Endometrial microvascular endothelial cells (primary cell): ENCODE measurements around the gene WDR18. TPM values are rescaled to one million over a fixed set of nuclear protein-coding genes. Genes with fewer than 3 reads are reported as not detected.

ENCODE experiments used
- in situ Hi-C: cut with HindIII; loops from 2 replicates; pipeline ENCODE4 v1.10.0; 2017; ENCODE audit warnings: low sequenced_read_pairs, low pct_unique_long_range_greater_than_20kb; ENCODE audit errors: inconsistent ontology term
- total RNA-seq: library from RNA; depleted of rRNA; stranded (reverse); fragments of >200 nt; gene quantifications from one replicate; pipeline ENCODE4 v1.2.3, GENCODE V29; 2015; ENCODE audit errors: inconsistent ontology term

WDR18 gene
- 49.7 TPM for total RNA-seq

GRCh38 chr19:984165-984967 lies at the start of gene WDR18:
WDR18 (plus strand) TSS chr19:984345; CDS start chr19:984354, 9 bp downstream.
- in situ Hi-C loops, result no loop called here

- in situ Hi-C loops, result no loop called here
Measured at GRCh38 chr19:934865-935479, 49.2 kb upstream of the WDR18 start.

- in situ Hi-C loops, result no loop called here
Measured at GRCh38 chr19:936175-936546, 48.0 kb upstream of the WDR18 start.

GRCh38 chr19:937259-937694 lies 46.9 kb upstream of the WDR18 start:
- in situ Hi-C loops, result no loop called here

- in situ Hi-C loops, result no loop called here
Measured at GRCh38 chr19:938233-938923, 45.8 kb upstream of the WDR18 start.

- in situ Hi-C loops, result no loop called here
Measured at GRCh38 chr19:939439-939838, 44.7 kb upstream of the WDR18 start.

GRCh38 chr19:939922-940321 lies 44.2 kb upstream of the WDR18 start:
- in situ Hi-C loops, result no loop called here

GRCh38 chr19:940591-941291 lies 43.4 kb upstream of the WDR18 start:
- in situ Hi-C loops, result no loop called here

- in situ Hi-C loops, result no loop called here
Measured at GRCh38 chr19:941292-942132, 42.6 kb upstream of the WDR18 start.

GRCh38 chr19:942133-942645 lies 42.0 kb upstream of the WDR18 start:
- in situ Hi-C loops, result no loop called here

- in situ Hi-C loops, result no loop called here
Measured at GRCh38 chr19:943551-944170, 40.5 kb upstream of the WDR18 start.

GRCh38 chr19:944171-944567 lies 40.0 kb upstream of the WDR18 start:
- in situ Hi-C loops, result no loop called here

GRCh38 chr19:944663-945241 lies 39.4 kb upstream of the WDR18 start:
- in situ Hi-C loops, result no loop called here

GRCh38 chr19:945401-946252 lies 38.5 kb upstream of the WDR18 start:
- in situ Hi-C loops, result no loop called here

- in situ Hi-C loops, result no loop called here
Measured at GRCh38 chr19:947090-947706, 36.9 kb upstream of the WDR18 start.
